SKM-1 treated with dmso at 0.1 percent for 144 hours (cell line): Measurements from ENCODE around the gene MYRIP.
"Not testable (repeated sequence)": the region's sequence is repeated elsewhere in the genome, so short reads cannot be mapped to it uniquely, and the experiment has no call there.

Source experiments
- DNase-seq: peaks from one replicate; lab custom pipeline; 2025; ENCODE audit not compliant: unreplicated experiment; lab: John Stamatoyannopoulos, UW

The MYRIP gene

DNA sequence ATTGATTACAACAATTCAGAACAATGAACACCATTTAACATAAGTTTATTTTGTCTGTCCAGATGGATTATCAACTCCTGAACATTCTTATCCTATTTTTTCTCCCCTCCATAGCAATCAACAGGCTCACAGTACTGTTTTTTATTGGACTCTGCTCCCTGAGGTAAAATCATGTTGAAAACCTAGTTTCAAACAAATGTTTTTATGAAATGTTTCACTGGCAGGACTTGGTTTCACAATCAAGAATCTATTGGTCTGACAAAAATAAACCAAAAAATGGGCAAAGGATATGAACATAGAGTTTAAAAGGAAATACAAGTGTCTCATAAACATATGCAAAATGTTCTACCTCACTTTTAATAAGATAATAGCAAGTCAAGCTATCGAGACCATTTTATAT lies 2.6 kb upstream of the MYRIP start:
- DNase-seq: no peak

GRCh38 chr3:39808467-39809180 lies 785 bp upstream of the MYRIP start:
- DNase-seq: no peak

DNA sequence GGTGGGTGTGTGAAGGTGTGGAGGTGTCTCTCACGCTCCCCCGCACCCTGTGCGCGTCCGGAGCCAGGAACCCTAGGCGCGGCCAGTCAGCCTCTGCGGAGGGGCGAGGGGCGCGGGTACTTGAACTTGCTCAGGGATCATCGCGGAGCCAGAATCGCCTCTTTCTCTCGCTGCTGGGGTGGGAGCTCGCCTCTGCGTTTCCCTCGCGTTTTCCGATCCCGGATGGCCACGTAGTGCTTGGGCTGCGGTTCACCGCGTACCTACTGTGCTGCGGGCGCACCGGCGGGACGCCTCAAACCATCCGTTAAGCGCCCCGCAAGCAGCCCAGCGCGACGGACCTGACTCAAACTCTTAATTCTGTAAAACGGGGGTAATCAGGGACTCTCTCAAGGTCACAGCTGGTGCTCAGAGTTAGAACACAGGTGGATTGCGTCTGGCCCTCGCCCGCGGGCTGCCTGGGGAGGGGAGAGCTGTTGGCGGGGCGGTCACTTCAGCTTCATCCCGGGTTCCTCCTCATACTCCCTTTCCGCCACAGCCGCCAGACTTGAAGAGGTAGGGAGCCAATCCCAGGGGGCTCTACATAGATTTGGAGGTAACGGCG lies 686 bp downstream of the MYRIP start:
- DNase-seq: no peak

- no peak for DNase-seq
Observed at GRCh38 chr3:39810647-39811161, 1.3 kb downstream of the MYRIP start.

GRCh38 chr3:39811561-39811960 lies 2.2 kb downstream of the MYRIP start:
- no peak for DNase-seq

- DNase-seq: no peak
Observed at GRCh38 chr3:39812537-39812936, 3.1 kb downstream of the MYRIP start.

DNA sequence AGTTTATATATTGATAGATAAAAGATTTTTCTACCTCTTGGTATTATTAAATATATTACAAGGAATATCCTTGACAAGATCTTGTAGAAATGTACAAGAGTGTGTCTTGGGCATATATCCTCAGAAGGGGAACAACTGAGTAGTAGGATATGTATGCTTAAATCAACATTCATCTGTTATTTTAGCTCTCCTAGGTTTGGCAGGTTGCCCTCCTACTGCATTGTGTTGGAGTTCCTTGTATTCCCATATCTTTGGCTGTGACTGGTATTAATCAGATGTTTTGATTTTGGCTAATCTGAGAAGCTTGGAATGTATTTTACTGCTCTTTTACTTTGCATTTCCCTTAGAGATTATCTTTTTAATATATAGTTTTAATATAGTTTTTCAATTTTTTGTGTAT lies 4.6 kb downstream of the MYRIP start:
- no peak for DNase-seq

DNA sequence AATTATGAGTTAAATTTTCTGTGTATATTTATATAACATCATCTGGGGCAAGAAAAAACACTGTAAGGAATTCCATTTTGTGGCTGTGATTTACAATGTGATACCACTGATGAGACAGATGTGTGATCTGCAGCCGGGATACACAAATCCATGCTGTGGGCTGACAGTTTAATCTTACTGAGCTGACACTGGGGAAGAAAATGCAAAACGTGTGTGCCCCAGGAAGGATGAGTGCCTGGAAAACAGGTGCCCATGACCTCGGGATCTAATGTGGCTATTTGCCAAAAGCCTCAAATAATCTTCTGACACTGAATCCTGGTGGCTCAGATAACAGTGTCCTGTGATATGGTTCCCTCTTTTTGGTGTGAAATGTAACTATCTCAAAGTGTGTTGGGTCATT lies 10.5 kb downstream of the MYRIP start:
- no peak for DNase-seq

- DNase-seq: not testable (repeated sequence)
Observed at GRCh38 chr3:39833764-39834163, 24.4 kb downstream of the MYRIP start.

- DNase-seq: no peak
Observed at GRCh38 chr3:39839484-39839883, 30.1 kb downstream of the MYRIP start.

DNA sequence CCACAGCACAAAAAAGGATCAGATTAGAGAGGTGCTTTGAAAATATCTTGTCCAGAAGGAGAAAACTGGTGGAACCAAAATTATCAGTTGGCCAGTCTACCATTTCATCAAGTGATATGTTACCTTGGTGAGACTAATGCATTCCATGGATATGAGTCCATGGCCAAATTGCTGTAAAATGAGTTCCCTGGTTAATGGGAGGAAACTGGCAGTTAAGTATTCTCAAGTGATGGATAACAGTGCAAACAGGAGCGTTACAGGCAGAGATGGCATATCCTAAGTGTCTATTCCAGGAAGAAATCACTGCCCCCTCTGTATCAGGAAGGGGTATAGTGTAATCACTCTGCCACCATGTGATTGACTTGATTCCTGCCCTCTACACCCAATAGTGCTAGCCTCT lies 34.0 kb downstream of the MYRIP start:
- no peak for DNase-seq

GRCh38 chr3:39848365-39848764 lies 39.0 kb downstream of the MYRIP start:
- no peak for DNase-seq

- peak; percentile 84 for DNase-seq
Observed at GRCh38 chr3:39849992-39850715, 40.7 kb downstream of the MYRIP start.

DNA sequence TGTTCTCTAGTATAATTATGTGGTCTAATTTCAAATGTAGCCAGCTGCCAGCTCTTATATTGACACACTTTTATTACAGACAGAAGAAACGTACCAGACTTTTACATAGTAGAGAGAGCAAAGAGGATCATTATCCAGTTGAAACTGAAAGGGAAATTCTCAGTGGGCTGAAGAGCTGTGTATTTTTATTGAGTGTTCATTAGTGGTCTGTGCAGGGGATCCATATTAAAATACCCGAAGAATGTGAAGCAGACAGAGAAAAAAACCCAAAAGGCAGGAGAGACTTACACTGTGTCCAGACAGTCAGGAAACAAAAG lies 41.3 kb downstream of the MYRIP start:
- DNase-seq: no peak

DNA sequence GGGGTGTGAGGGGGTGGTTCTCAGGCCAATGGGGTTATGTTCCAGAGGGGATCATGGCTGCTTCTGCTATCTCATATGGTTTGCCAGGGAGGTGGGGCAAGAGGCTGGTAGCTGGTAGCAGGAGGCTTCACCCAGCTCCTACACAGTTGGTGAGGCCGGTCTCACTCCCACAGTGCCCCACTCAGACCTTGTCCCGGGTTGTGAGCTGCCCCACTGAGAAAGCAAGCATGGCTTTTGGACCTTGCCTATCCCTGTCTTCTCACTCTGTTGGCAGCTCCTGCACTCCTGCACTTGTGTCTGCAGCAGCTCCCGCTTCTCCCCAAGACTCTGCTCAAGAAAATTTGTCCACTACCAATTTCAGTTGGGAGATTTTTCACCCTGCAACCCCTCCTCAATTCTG lies 46.1 kb downstream of the MYRIP start:
- DNase-seq: no peak

DNA sequence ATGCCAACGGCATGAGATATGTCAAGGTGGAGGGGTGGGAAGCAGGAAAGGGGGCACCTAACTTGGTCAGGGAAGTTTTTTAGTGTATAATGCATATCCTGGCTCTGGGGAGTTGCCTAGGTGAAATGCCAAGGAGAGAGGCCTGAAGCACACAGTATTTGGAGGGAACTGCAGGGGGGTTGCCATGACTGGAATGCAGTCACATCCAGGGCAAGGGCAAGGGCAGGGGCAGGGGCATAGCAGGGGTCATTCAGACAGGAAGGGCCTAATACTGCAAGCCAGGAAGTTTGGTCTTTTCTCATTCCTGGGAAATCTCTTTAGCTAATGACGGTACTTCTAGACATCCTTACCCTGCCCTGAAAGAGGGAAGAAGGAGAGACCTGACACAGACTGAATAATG lies 60.5 kb downstream of the MYRIP start:
- DNase-seq: no peak

GRCh38 chr3:39870706-39871105 lies 61.3 kb downstream of the MYRIP start:
- DNase-seq: no peak

DNA sequence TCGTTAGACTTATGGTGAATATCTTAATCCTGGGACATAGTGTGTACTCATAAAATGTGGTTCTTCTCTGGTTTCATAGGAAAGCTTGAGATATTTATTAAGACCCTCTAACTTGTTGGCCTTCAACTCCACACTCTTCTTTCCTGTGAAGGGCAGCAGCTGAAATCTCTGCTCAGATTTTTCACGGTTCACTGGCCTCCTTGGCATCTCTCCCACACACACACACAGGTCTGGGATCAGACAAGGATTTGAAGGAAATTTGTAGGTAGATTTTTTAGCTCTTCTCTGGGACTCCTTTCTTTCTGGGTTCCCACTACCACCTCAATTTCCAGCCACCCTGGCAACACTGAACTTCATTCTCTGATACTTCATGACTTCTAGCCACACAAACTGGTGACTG lies 70.2 kb downstream of the MYRIP start:
- DNase-seq: no peak

DNA sequence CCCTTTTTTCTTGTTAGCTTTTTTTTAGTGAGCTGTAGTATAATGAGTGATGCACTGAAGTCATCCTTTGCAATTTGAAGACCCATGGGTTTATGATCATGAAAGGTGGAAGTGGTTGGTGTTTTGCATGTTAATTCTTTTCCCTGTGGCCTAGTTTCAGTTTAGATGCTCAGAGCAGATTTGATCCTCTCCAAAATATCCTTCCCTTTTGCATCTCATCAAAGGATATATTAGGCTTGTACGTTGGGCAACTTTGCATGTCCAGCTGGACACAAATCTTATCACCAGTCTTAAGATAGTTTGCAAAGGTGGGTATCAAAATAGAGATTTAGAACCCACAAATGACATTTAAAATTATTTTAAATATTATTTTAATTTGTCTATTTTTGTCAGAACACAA lies 72.7 kb downstream of the MYRIP start:
- no peak for DNase-seq

DNA sequence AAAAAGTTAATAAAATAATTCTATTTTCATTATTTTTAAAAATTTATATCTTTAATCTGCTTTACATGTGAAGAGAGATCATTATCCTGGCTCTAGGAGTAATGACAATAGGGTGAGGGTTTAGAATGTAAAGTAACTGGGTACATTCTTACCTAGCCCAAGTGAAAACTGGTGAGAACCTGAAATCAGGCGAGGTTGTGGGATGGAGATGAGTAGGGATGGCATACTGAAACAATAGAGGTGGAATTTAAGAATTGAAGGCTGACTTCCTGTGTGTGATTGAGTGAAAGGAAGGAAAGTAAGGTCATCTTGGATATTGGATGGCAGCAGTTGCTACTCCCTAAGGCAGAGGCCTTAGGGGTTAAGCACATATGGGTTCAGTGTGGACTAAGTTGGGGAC lies 82.7 kb downstream of the MYRIP start:
- no peak for DNase-seq

DNA sequence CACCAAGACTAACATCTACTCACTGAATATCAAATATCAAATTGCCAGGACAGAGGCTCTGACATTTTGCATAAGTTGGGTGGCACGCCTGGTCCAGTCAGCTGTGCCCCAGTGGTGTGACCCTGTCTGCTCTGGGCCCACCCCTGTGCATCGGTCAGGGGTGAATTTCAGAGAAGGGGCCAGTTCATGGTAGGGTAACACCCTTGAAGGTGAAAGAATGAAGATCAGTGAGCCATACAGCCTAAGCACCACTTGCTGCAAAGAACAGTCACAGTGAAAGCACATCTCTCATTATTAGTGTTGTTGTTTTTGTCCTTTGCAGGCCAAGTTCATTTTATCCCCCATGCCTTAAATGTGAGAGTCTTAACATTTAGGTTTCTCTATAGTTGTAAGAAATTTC lies 86.8 kb downstream of the MYRIP start:
- no peak for DNase-seq

DNA sequence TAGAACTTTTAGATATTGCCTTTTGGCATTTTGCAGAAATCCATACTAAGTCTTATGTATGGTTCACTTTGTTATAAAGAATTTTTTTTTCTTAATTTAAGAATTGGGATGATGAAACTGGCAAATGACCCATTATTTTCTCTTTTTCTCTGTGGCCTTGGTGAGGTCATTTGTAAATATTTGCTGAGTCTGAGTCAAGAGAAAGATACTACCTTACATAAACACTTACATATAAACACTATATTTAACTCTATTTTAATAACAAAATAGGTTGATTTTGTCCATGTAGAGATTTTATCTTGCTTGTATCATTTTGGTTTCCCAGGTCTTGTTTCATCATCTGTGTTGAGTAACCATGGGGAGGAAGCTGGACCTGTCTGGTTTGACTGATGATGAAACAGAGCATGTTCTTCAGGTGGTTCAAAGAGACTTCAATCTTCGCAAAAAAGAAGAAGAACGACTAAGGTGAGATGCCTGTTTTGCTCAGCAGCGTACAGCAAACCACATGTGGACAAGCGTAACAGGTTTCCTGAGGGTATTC lies 91.1 kb downstream of the MYRIP start:
- DNase-seq: no peak
